ENCODE results near the gene SREBF1. TPM values are rescaled to one million over a fixed set of nuclear protein-coding genes. Genes with fewer than 3 reads are reported as not detected.

SREBF1 gene
- total and polyA plus RNA-seq, 12 donors = 9.0 to 61.2 (median 20.1) TPM

- peaks cover 0 to 13% (median 0%) of the 10 kb centered on the region in 9 donors for H3K36me3 ChIP-seq
- ATAC-seq (no peak), DNase-seq (no peak)
- no peaks in the 10 kb centered on the region for H3K9me3 ChIP-seq
- H3K4me3 ChIP-seq = no peak overlapping the region
- WGBS, 2 donors = 78 to 80% methylated on average over 7 of the region's 7 CpGs
- peak overlapping the region in 4 of 10 donors; percentile 6 to 49 (median 25) for H3K27ac ChIP-seq
- no peak for TF ChIP-seq CTCF (IDR thresholded peaks at IDR 0.05)
- intact Hi-C loops (cut with DNase I) = loop anchor here in 1 of 10 donors (10.0 kb wide), 1 partner anchor 87 kb away; no protein-coding TSS in a partner anchor
- peaks cover 30 to 82% (median 64%) of the 10 kb centered on the region in 9 donors for H3K4me1 ChIP-seq
- H3K27me3 ChIP-seq = no peaks in the 10 kb centered on the region
Observed at GRCh38 chr17:17767154-17767869, 69.5 kb downstream of the SREBF1 start.

- TF ChIP-seq CTCF (IDR thresholded peaks at IDR 0.05) = no peak
- no peaks in the 10 kb centered on the region for H3K27me3 ChIP-seq
- WGBS, 2 donors = 68 to 83% methylated on average over 4 of the region's 4 CpGs
- no peak overlapping the region for H3K4me3 ChIP-seq
- no peak for DNase-seq
- peaks cover 0 to 13% (median 0%) of the 10 kb centered on the region in 9 donors for H3K36me3 ChIP-seq
- intact Hi-C loops (cut with DNase I) = loop anchor here in 1 of 10 donors (10.0 kb wide), 1 partner anchor 88 kb away; no protein-coding TSS in a partner anchor
- ATAC-seq = no peak
- H3K9me3 ChIP-seq = no peaks in the 10 kb centered on the region
- H3K4me1 ChIP-seq = peaks cover 30 to 77% (median 68%) of the 10 kb centered on the region in 9 donors
- peak overlapping the region in 3 of 10 donors; percentile 6 to 31 (median 9) for H3K27ac ChIP-seq
Observed at GRCh38 chr17:17766744-17767120, 70.1 kb downstream of the SREBF1 start.

- peak overlapping the region in 2 of 10 donors; percentile 9 to 31 for H3K27ac ChIP-seq
- intact Hi-C loops (cut with DNase I) = loop anchor here in 1 of 10 donors (10.0 kb wide), 1 partner anchor 89 kb away; no protein-coding TSS in a partner anchor
- 81 to 85% methylated on average over 20 of the region's 20 CpGs for WGBS, 2 donors
Observed at GRCh38 chr17:17766077-17766743, 70.6 kb downstream of the SREBF1 start.

More at GRCh38 chr17:17766077-17766743, 70.6 kb downstream of the SREBF1 start:
- DNase-seq = no peak
- Histone ChIP-seq H3K36me3 (peaks cover 0 to 13% (median 0%) of the 10 kb centered on the region in 9 donors), H3K9me3 (no peaks in the 10 kb centered on the region), H3K4me1 (peaks cover 29 to 77% (median 69%) of the 10 kb centered on the region in 9 donors), H3K27me3 (no peaks in the 10 kb centered on the region), H3K4me3 (no peak overlapping the region)
- TF ChIP-seq CTCF (IDR thresholded peaks at IDR 0.05) = no peak
- ATAC-seq = peak in 1 of 8 donors; percentile 16

Measured in heart right ventricle (tissue), 16 donors.